ENCODE data around the gene SNRPA.

- no peak for TF ChIP-seq POLR2AphosphoS5 (IDR thresholded peaks at IDR 0.05)
- peak in 2 of 4 experiments; percentile 34 to 46 for TF ChIP-seq CTCF (IDR thresholded peaks at IDR 0.05)
- TF ChIP-seq POLR2A (IDR thresholded peaks at IDR 0.05), result no peak
Measured at GRCh38 chr19:40702337-40703012, 48.5 kb upstream of the SNRPA start.
